Nephron progenitor cell (in vitro differentiated cells): Measurements from ENCODE around the gene ERO1B.

Experiments
- DNase-seq: peaks from one replicate; pipeline ENCODE4 v3.0.0; 2021
- H3K27ac Mint-ChIP-seq: 2 replicates; pipeline ENCODE4 v1.8.0; 2021; ENCODE audit warnings: mild to moderate bottlenecking, moderate library complexity, mixed read lengths
- H3K27me3 Mint-ChIP-seq: 2 replicates; pipeline ENCODE4 v1.8.0; 2021; ENCODE audit warnings: mild to moderate bottlenecking, low read depth, mixed read lengths; ENCODE audit not compliant: poor library complexity
- H3K36me3 Mint-ChIP-seq: 2 replicates; pipeline ENCODE4 v1.8.0; 2021; ENCODE audit warnings: low read depth, mixed read lengths
- H3K4me1 Mint-ChIP-seq: 2 replicates; pipeline ENCODE4 v1.8.0; 2021; ENCODE audit warnings: mixed read lengths
- H3K4me3 Mint-ChIP-seq: 2 replicates; pipeline ENCODE4 v1.8.0; 2021; ENCODE audit warnings: mild to moderate bottlenecking, moderate library complexity, mixed read lengths
- H3K9me3 Mint-ChIP-seq: 2 replicates; pipeline ENCODE4 v1.8.0; 2021; ENCODE audit warnings: mild to moderate bottlenecking, moderate library complexity, mixed read lengths
- CTCF ChIP-seq: fragments of 200-600 bp; sonication (generic); IDR thresholded peaks from 2 replicates; pipeline ENCODE4 v1.5.0; 2021; ENCODE audit warnings: antibody characterized with exemption

Gene ERO1B

GRCh38 chr1:236214761-236215160 lies 67.0 kb downstream of the ERO1B start:
- no peaks in the 10 kb centered on the region for H3K9me3 Mint-ChIP-seq
- no peak overlapping the region for H3K27ac Mint-ChIP-seq
- H3K36me3 Mint-ChIP-seq, result peaks cover 17% of the 10 kb centered on the region
- H3K4me3 Mint-ChIP-seq, result no peak overlapping the region
- no peak for DNase-seq
- no peaks in the 10 kb centered on the region for H3K27me3 Mint-ChIP-seq
- H3K4me1 Mint-ChIP-seq, result no peaks in the 10 kb centered on the region
- TF ChIP-seq CTCF, result no peak

GRCh38 chr1:236213534-236213933 lies 68.2 kb downstream of the ERO1B start:
- no peak for DNase-seq
- Mint-ChIP-seq H3K27me3 (no peaks in the 10 kb centered on the region), H3K36me3 (peaks cover 29% of the 10 kb centered on the region), H3K4me1 (no peaks in the 10 kb centered on the region), H3K9me3 (no peaks in the 10 kb centered on the region), H3K27ac (no peak overlapping the region), H3K4me3 (no peak overlapping the region)
- TF ChIP-seq CTCF, result no peak

- Mint-ChIP-seq H3K27me3 (no peaks in the 10 kb centered on the region), H3K36me3 (peaks cover 30% of the 10 kb centered on the region), H3K4me1 (peaks cover 8% of the 10 kb centered on the region), H3K27ac (no peak overlapping the region), H3K4me3 (no peak overlapping the region), H3K9me3 (no peaks in the 10 kb centered on the region)
- no peak for TF ChIP-seq CTCF
- DNase-seq, result no peak
Observed at GRCh38 chr1:236211815-236212214, 69.9 kb downstream of the ERO1B start.

GRCh38 chr1:236209713-236210112 lies 72.0 kb downstream of the ERO1B start:
- peaks cover 21% of the 10 kb centered on the region for H3K4me1 Mint-ChIP-seq
- no peak for DNase-seq
- H3K36me3 Mint-ChIP-seq, result peaks cover 35% of the 10 kb centered on the region
- peaks cover 1% of the 10 kb centered on the region for H3K9me3 Mint-ChIP-seq
- no peak overlapping the region for H3K27ac Mint-ChIP-seq
- TF ChIP-seq CTCF, result no peak
- no peaks in the 10 kb centered on the region for H3K27me3 Mint-ChIP-seq
- H3K4me3 Mint-ChIP-seq, result no peak overlapping the region

- no peak overlapping the region for H3K4me3 Mint-ChIP-seq
- H3K9me3 Mint-ChIP-seq, result peaks cover 6% of the 10 kb centered on the region
- H3K27ac Mint-ChIP-seq, result no peak overlapping the region
- DNase-seq, result no peak
- no peak for TF ChIP-seq CTCF
- peaks cover 40% of the 10 kb centered on the region for H3K36me3 Mint-ChIP-seq
- no peaks in the 10 kb centered on the region for H3K27me3 Mint-ChIP-seq
- H3K4me1 Mint-ChIP-seq, result peaks cover 21% of the 10 kb centered on the region
Observed at GRCh38 chr1:236209185-236209584, 72.6 kb downstream of the ERO1B start.

GRCh38 chr1:236207569-236207968 lies 74.2 kb downstream of the ERO1B start:
- peaks cover 56% of the 10 kb centered on the region for H3K36me3 Mint-ChIP-seq
- H3K4me1 Mint-ChIP-seq, result peaks cover 21% of the 10 kb centered on the region
- DNase-seq, result no peak
- peaks cover 22% of the 10 kb centered on the region for H3K9me3 Mint-ChIP-seq
- no peak overlapping the region for H3K27ac Mint-ChIP-seq
- no peaks in the 10 kb centered on the region for H3K27me3 Mint-ChIP-seq
- H3K4me3 Mint-ChIP-seq, result no peak overlapping the region
- no peak for TF ChIP-seq CTCF
